SKM-1 (cell line): Measurements from ENCODE around the gene HPSE2.

Experiments used
- DNase-seq: peaks from one replicate; lab custom pipeline; 2025; ENCODE audit not compliant: unreplicated experiment; lab: John Stamatoyannopoulos, UW

The HPSE2 gene

DNA sequence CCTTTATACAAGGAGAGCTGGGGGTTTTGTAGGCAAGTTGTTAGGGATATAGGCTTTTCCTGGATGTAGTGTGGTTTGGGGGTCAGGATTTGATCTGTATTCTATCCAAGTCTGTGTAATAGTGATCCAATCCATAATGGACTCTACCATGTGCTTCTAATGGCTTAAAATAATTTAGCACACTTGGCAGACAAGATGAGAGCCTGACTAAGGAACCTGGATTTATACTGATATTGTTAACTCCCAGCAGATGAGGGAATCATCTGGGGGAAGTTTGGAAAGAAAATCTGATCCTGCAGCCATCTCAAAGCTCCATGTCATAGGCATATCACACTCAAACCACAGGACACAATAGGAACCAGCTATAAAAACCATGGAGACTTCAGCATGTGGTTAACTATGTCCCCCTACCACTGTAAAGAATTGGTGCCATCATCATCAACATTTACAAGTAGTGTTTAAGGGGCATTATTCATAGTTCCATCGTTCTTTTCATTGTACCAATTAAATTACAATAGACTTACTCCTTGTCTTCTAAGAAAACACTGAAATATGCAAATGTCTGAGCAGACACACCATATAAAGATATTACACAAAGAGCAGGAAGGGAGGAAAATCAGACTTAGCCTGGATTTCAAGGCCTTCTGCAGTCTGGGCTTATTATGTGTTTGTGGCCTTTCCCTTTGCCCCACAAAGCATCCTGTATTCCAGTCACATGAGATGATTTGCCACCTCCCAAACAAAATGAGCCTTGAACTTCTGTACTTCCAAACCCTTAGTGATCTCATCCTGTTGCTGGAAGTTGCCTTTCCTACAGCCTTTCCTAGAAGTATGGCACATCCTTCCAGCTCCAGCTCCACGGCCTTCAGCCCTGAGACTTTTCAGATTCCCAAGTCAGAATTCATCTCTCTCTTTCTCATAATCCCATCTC is 766.4 kb downstream of the HPSE2 start:
- no peak for DNase-seq

DNA sequence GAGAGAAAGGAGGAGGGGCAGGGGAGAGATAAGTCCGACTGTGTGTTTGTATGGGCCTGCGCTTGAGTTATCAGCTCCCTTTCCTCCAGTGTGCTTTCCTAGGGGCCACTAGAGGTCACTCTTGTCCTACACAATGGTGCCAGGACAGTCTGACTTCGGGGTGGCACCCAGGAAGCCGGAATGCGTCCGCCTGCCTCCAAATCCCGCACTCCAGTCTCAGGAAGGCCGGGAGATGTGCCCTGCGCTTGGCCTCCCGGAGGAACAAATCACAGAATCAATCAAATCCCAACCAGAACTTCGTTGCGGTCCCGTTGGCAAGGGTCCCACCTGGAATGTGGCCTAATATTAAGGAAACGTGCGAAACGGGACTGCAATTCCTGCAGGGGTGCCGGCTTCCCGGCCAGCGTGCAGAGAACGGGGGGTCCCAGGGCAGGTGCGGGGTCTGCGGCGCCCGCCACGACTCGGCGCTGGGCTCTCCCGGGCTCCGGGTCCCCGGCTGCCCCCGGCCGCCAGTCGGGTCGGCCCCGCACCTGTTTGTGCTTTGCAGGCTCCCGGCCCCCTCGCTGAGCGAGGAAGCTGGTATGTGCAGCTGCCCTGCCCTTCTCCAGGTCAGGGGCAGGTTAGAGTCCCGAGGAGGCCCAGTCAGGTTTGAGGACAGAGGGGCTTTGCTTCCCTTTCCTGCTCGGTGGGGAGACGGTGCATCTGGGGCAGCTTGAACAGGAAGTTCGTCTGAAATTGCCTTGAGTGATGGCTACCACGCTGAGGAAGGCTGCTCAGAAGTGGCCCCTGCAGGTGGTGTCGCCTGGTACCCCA is 767.9 kb downstream of the HPSE2 start:
- peak; percentile 75 for DNase-seq

DNA sequence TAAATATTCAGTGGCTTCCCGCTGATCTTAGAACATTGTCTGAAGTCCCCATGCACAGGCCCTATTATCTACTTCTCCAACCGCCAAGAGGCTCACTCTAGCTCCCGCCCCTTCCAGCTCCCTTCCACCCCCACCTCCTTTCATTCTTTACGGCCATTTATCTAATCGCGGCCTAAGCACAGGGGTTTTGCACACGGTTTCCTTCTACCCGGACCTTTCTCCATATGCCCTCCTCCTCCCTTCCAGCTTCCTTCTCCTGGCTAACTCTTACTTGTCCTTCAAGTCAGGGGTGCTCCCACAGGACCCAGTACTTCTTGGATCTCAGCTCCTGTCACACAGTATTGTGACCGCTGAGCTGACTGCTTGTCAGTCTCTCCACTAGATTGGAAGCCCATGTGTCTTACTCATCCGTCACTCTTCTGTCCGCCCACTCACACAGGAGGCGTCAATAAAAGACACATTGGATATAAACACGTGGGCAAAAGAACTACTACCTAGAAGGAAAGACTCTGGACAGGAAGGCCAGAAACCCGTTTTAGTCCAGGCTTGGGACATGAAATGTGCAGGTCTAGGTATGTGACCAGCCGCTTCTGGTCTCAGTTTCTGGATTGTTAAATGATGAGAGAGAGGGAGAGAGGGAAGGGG is 768.7 kb downstream of the HPSE2 start:
- DNase-seq: no peak

DNA sequence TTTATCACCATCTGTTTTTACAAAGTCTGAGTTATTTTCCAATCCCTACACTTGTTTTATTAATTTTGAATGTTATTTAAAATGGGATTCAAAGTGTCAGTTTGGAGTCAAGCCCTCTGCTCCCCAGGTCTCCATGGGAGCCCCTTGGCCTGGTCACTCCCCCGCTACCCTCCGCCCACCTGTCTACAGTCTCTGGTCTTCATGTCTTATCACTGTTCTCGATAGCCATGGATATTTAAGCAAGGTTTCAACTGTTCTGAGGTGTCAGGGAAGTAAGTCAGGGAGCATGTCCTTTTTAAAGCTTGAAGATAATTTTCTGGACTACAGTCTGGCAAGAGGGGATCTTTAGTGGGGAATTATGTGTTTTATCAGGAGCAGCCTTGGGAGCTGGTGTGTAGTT is 769.8 kb downstream of the HPSE2 start:
- DNase-seq: no peak

GRCh38 chr10:98463976-98464754 is 771.5 kb downstream of the HPSE2 start:
- DNase-seq: no peak

GRCh38 chr10:98463016-98463415 is 772.6 kb downstream of the HPSE2 start:
- no peak for DNase-seq

DNA sequence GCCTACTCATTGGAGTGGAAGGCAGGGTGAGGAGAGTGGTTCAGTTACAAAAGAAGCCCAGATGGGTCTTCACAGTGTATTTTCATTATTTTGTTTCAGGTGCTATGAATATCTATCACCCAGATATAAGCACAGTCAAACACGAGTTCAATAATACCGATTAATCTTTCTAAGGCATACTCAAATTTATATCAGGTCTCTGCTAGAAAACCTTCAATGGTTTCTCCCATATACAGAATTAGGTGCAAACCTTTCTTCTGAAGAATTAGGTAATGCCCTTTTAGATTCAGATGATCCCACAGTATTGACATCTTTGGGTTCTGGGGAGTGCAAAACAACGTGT is 774.2 kb downstream of the HPSE2 start:
- no peak for DNase-seq

GRCh38 chr10:98460837-98461499 is 774.7 kb downstream of the HPSE2 start:
- DNase-seq: no peak

GRCh38 chr10:98458809-98459784 is 776.6 kb downstream of the HPSE2 start:
- no peak for DNase-seq

GRCh38 chr10:98457721-98458120 is 777.9 kb downstream of the HPSE2 start:
- no peak for DNase-seq

- DNase-seq: no peak
Observed at GRCh38 chr10:98456686-98457482, 778.8 kb downstream of the HPSE2 start.

DNA sequence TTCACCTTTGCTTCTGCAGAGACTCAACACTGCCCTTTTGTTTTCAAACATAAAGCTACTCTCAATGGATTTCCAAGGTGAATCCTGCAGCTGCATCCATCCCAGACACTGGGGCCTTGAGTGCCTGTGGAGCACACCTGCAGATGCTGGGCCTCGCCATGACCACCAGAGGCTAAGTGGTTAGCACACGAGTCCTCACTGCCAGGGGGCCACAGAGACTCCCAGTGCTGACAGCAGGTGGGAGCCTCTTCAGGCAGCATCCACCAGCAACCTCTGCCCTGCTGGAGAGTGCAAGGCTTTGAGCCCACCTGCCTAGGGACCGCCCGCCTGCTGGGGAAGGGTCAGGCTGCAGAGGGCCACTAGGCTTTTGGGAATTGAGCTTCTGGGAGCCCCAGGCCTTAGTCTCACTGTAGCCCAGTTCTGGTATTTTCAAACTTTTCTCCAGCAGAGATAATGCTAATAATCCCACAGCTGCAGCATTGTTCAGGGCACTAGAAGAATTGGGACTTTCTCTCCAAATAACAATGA is 779.5 kb downstream of the HPSE2 start:
- DNase-seq: no peak

GRCh38 chr10:98453729-98454128 is 781.9 kb downstream of the HPSE2 start:
- DNase-seq: no peak

DNA sequence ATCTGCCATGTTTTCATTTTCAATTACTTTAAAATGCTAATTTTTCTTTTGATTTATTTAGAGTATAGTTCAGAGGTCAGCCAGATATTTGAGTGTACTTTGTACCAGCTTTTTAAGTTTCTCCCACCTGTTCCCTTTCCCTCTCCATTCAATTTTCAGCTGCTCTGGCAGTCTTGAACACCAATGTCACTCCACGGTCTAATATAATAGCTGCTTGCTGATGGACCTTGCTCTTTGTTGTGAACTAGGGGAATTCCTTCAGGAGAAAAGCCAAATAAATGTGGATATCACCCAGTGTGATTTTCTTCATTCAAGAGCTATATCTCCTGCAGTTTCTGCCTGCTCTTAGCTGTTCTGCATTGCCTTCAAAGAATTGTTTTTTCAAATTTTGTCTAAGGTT is 785.0 kb downstream of the HPSE2 start:
- no peak for DNase-seq

DNA sequence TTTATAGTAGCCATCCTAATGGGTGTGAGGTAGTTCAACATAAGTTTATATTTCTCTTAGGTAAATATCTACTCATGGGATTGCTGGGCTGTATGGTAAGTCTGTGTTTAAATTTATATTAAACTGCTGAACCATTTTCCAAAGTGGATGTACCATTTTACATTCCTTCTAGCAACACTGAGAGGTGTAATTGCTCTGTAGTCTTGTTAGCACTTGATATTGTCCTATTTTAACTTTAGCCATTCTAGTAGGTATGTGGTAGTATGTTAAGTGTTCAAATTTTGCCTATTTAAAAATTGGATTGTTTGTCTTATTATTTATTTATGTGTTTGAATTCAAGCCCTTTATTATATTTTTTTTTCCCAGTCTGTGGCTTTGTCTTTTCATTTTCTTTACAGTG is 786.4 kb downstream of the HPSE2 start:
- no peak for DNase-seq

DNA sequence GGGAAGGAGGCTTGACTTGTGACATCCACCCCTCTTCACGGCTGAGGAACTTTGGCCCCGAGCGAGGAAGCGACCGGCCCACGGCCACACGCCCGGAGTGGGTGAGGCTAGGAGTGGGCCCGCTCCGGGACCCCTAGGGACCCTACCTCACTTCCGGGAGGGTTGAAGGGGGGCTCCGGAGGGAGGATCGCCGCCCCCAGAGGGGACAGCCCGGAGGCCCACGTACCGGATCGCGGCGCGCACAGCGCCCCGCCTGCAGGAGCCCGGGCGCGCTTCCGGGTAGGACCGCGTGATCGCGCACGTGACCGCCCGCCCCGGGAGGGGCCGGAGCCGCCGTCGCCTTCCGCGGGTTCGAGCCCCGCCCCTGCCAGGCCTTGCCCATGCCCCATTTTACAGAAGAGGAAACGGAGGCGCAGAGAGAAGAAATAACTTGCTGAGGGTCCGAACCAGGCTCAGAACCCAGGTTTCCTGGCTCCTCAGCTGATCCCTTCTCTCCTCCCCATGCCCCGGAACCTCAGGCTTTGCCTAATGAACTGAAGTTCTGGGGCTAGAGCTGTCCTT is 788.9 kb downstream of the HPSE2 start, which contains the start of gene HPS1:
Gene HPS1, minus strand, starts transcription at position 275 of the 561 bp plus-strand sequence. CDS start 3,695 bp downstream, outside the sequence.
- peak; percentile 64 for DNase-seq

DNA sequence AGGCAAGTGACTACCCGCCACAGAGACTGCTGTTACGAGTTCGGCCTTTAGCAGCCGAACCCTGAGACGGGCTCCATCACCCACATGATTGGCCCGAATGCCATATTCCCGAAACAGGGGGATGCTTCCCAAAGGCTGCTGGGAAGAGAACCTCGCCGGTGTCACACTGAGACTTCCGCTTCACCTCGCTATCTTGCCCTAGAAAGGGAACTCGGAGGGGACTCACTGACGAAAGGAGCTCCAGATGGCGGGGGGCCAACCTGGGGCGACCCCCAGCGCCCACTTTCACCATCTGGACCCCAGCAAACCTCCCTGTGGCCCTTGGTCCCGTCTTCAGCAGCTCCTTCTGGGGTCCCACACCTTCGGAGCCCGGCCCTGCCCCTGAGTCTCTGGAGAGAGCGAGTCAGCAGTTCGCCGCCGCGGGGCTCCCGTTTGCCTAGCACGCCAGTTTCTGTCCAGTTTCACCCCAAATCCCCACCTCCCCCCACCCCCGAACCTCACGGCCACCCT is 789.4 kb downstream of the HPSE2 start:
- DNase-seq: no peak
